ENCODE results near the gene B4GALT7. TPM values are rescaled to one million over a fixed set of nuclear protein-coding genes. Genes with fewer than 3 reads are reported as not detected.

B4GALT7 gene
- polyA plus RNA-seq, 1 of the 3 experiments (the other 2 are of a cell fraction): 37.5 TPM

- Histone ChIP-seq H4K20me1 (ENCODE audit: insufficient read depth) (peaks cover 6% of the 10 kb centered on the region; the same call in 1 of the 2 replicates), H3K79me2 (ENCODE audit: insufficient read depth) (peaks cover 33% of the 10 kb centered on the region), H3K36me3 (replicated peaks in 1 of 2; ENCODE audit: control insufficient read depth in 1 of 2, insufficient read depth in 2 of 2, low read length in 1 of 2) (peaks cover 34 to 41% of the 10 kb centered on the region in 2 experiments), H3K9me2 (no peaks in the 10 kb centered on the region), H3K4me2 (no peak overlapping the region), H3K9me3 (no peaks in the 10 kb centered on the region), H3K4me3 (ENCODE audit: low read depth in 2 of 2, low read length in 1 of 2) (no peak overlapping the region), H3K4me1 (ENCODE audit: control insufficient read depth in 1 of 2, insufficient read depth in 2 of 2, low read depth in 1 of 2, low read length in 1 of 2) (peaks cover 8 to 17% of the 10 kb centered on the region in 2 experiments; a peak in 2 of 4 replicates), H2AFZ (ENCODE audit: low read depth) (no peak overlapping the region), H3F3A (replicated peaks; ENCODE audit: insufficient read depth) (peaks cover 21% of the 10 kb centered on the region), H3K9ac (no peak overlapping the region), H3K27ac (ENCODE audit: low read depth in 2 of 2, low read length in 1 of 2) (no peak overlapping the region), H3K27me3 (ENCODE audit: insufficient read depth) (no peaks in the 10 kb centered on the region)
- CTCF ChIA-PET: no interaction called here
- 100% methylated on average over 2 of the region's 2 CpGs for WGBS (ENCODE audit: low lambda C conversion rate)
- TF ChIP-seq GABPA (IDR thresholded peaks at IDR 0.05; ENCODE audit: low read depth) (no peak), RAD21 (IDR thresholded peaks at IDR 0.05; ENCODE audit: low read length) (no peak), YY1 (IDR thresholded peaks at IDR 0.05; ENCODE audit: low read depth) (no peak), GATA2 (CRISPR knock-in tag; IDR thresholded peaks at IDR 0.05) (no peak), JUND (IDR thresholded peaks at IDR 0.05) (no peak), MXI1 (IDR thresholded peaks at IDR 0.05; ENCODE audit: low read depth, low read length) (no peak), FOXM1 (IDR thresholded peaks at IDR 0.05; ENCODE audit: low read depth) (no peak), TCF12 (IDR thresholded peaks at IDR 0.05) (no peak), TEAD4 (IDR thresholded peaks at IDR 0.05; ENCODE audit: borderline replicate concordance, insufficient read depth) (no peak), SIN3A (IDR thresholded peaks at IDR 0.05; ENCODE audit: borderline replicate concordance, low read depth, low read length) (no peak), RFX5 (IDR thresholded peaks at IDR 0.05; ENCODE audit: low read length) (no peak), RXRA (IDR thresholded peaks at IDR 0.05; ENCODE audit: borderline replicate concordance, low read depth) (no peak), TAF1 (IDR thresholded peaks at IDR 0.05; ENCODE audit: borderline replicate concordance, low read depth, low read length) (no peak), EZH2phosphoT487 (IDR thresholded peaks at IDR 0.05; ENCODE audit: borderline replicate concordance, low read depth) (no peak)
- TF ChIP-seq, protein P1, sequence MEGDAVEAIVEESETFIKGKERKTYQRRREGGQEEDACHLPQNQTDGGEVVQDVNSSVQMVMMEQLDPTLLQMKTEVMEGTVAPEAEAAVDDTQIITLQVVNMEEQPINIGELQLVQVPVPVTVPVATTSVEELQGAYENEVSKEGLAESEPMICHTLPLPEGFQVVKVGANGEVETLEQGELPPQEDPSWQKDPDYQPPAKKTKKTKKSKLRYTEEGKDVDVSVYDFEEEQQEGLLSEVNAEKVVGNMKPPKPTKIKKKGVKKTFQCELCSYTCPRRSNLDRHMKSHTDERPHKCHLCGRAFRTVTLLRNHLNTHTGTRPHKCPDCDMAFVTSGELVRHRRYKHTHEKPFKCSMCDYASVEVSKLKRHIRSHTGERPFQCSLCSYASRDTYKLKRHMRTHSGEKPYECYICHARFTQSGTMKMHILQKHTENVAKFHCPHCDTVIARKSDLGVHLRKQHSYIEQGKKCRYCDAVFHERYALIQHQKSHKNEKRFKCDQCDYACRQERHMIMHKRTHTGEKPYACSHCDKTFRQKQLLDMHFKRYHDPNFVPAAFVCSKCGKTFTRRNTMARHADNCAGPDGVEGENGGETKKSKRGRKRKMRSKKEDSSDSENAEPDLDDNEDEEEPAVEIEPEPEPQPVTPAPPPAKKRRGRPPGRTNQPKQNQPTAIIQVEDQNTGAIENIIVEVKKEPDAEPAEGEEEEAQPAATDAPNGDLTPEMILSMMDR (IDR thresholded peaks at IDR 0.05): no peak
- TF ChIP-seq, protein P2, sequence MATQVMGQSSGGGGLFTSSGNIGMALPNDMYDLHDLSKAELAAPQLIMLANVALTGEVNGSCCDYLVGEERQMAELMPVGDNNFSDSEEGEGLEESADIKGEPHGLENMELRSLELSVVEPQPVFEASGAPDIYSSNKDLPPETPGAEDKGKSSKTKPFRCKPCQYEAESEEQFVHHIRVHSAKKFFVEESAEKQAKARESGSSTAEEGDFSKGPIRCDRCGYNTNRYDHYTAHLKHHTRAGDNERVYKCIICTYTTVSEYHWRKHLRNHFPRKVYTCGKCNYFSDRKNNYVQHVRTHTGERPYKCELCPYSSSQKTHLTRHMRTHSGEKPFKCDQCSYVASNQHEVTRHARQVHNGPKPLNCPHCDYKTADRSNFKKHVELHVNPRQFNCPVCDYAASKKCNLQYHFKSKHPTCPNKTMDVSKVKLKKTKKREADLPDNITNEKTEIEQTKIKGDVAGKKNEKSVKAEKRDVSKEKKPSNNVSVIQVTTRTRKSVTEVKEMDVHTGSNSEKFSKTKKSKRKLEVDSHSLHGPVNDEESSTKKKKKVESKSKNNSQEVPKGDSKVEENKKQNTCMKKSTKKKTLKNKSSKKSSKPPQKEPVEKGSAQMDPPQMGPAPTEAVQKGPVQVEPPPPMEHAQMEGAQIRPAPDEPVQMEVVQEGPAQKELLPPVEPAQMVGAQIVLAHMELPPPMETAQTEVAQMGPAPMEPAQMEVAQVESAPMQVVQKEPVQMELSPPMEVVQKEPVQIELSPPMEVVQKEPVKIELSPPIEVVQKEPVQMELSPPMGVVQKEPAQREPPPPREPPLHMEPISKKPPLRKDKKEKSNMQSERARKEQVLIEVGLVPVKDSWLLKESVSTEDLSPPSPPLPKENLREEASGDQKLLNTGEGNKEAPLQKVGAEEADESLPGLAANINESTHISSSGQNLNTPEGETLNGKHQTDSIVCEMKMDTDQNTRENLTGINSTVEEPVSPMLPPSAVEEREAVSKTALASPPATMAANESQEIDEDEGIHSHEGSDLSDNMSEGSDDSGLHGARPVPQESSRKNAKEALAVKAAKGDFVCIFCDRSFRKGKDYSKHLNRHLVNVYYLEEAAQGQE (IDR thresholded peaks at IDR 0.05; ENCODE audit: low read depth, low read length): no peak
- POLR2A ChIA-PET: no interaction called here
- no peak for DNase-seq
These were observed 3.7 kb upstream of the B4GALT7 start for GRCh38 chr5:177595991-177596774.
